Fibroblast of lung (primary cell): Measurements from ENCODE around the gene TMEM37. TPM values are rescaled to one million over a fixed set of nuclear protein-coding genes. Genes with fewer than 3 reads are reported as not detected.

Experiments
- DNase-seq, 2 donors: peaks; one replicate each; pipeline versions ENCODE4 v3.0.0 to v3.0.0-alpha.2; 2010; ENCODE audit warnings: low read depth in 2 of 2
- H2AFZ ChIP-seq: 2 replicates; pipeline ENCODE4 v1.5.1; 2012; ENCODE audit warnings: low read length, control low read depth, inconsistent platforms
- H3K27ac ChIP-seq: 2 replicates; pipeline ENCODE4 v1.5.1; 2011; ENCODE audit warnings: low read length, control low read depth; ENCODE audit not compliant: insufficient read depth
- H3K27me3 ChIP-seq: 2 replicates; pipeline ENCODE4 v1.5.1; 2011; ENCODE audit warnings: mild to moderate bottlenecking, low read length; ENCODE audit not compliant: control insufficient read depth, insufficient read depth
- H3K36me3 ChIP-seq: 2 replicates; pipeline ENCODE4 v1.5.1; 2011; ENCODE audit warnings: low read length; ENCODE audit not compliant: control insufficient read depth, insufficient read depth
- H3K4me1 ChIP-seq: 2 replicates; pipeline ENCODE4 v1.5.1; 2011; ENCODE audit warnings: low read length; ENCODE audit not compliant: control insufficient read depth, insufficient read depth; ENCODE audit errors: extremely low read depth
- H3K4me2 ChIP-seq: 2 replicates; pipeline ENCODE4 v1.5.1; 2011; ENCODE audit warnings: low read length, control low read depth; ENCODE audit not compliant: insufficient read depth; ENCODE audit errors: extremely low read depth
- H3K4me3 ChIP-seq, 4 experiments: fragments of 200-600 bp in 1 of 4; sonication (generic) in 1 of 4; replicated peaks in 1 of 4; 2 replicates each; pipeline ENCODE4 v1.5.1; 2011 to 2016; ENCODE audit warnings: low read length in 4 of 4, low read depth in 3 of 4, mild to moderate bottlenecking in 3 of 4, control low read depth in 2 of 4, inconsistent platforms in 1 of 4, mixed read lengths in 1 of 4; ENCODE audit not compliant: insufficient read depth in 1 of 4; ENCODE audit errors: control extremely low read depth in 1 of 4
- H3K79me2 ChIP-seq: 2 replicates; pipeline ENCODE4 v1.5.1; 2012; ENCODE audit warnings: mild to moderate bottlenecking, low read length, inconsistent platforms; ENCODE audit not compliant: control insufficient read depth, insufficient read depth
- H3K9ac ChIP-seq: 2 replicates; pipeline ENCODE4 v1.5.1; 2011; ENCODE audit warnings: mild to moderate bottlenecking, low read length, control low read depth; ENCODE audit not compliant: insufficient read depth
- H3K9me3 ChIP-seq: 2 replicates; pipeline ENCODE4 v1.5.1; 2012; ENCODE audit warnings: low read depth, low read length; ENCODE audit not compliant: control insufficient read depth, insufficient read depth
- H4K20me1 ChIP-seq: 2 replicates; pipeline ENCODE4 v1.5.1; 2011; ENCODE audit warnings: low read length; ENCODE audit not compliant: control insufficient read depth, insufficient read depth; ENCODE audit errors: extremely low read depth
- CTCF ChIP-seq, 2 donors: IDR thresholded peaks in 1 of 2; conservative IDR thresholded peaks in 1 of 2; 1 replicate in 1 of 2; 2 replicates in 1 of 2; pipeline ENCODE4 v1.5.1; 2011 to 2012; ENCODE audit warnings: low read length in 2 of 2, control low read depth in 1 of 2, inconsistent platforms in 1 of 2, low read depth in 1 of 2, mild to moderate bottlenecking in 1 of 2
- EZH2 ChIP-seq: IDR thresholded peaks from 2 replicates; pipeline ENCODE4 v1.5.1; 2012; ENCODE audit warnings: low read length, control low read depth, mild to moderate bottlenecking; ENCODE audit errors: missing control alignments
- polyA plus RNA-seq, 2 donors: library from polyadenylated mRNA; depleted of rRNA in 1 of 2; stranded (reverse) in 1 of 2; unstranded in 1 of 2; fragments of >200 nt; gene quantifications; 2 replicates each; pipeline ENCODE4 v1.2.1, GENCODE V29; 2011 to 2012; ENCODE audit warnings: missing spikeins in 1 of 2
- total RNA-seq: library from RNA; depleted of rRNA; stranded (reverse); fragments of >200 nt; gene quantifications from 2 replicates; pipeline ENCODE4 v1.2.1, GENCODE V29; 2014

TMEM37 gene
- total and polyA plus RNA-seq, 2 donors (not counting 1 experiment from before 2014, with no cell fraction given): 0.50 to 0.99 TPM

- no peaks in the 10 kb centered on the region for H3K4me1 ChIP-seq
- H3K79me2 ChIP-seq: no peaks in the 10 kb centered on the region
- no peaks in the 10 kb centered on the region for H4K20me1 ChIP-seq
- H2AFZ ChIP-seq: no peak overlapping the region
- peaks cover under 1% of the 10 kb centered on the region for H3K27me3 ChIP-seq
- TF ChIP-seq CTCF (conservative IDR thresholded peaks at IDR 0.05 in 1 of 2, IDR thresholded peaks at IDR 0.05 in 1 of 2; ENCODE audit: low read depth in 1 of 2, low read length in 2 of 2): no peak
- no peak for TF ChIP-seq EZH2
- no peaks in the 10 kb centered on the region for H3K9me3 ChIP-seq
- H3K9ac ChIP-seq: no peak overlapping the region
- H3K27ac ChIP-seq: no peak overlapping the region
- DNase-seq: no peak
- no peak overlapping the region for H3K4me2 ChIP-seq
- H3K36me3 ChIP-seq: no peaks in the 10 kb centered on the region
- no peak overlapping the region for H3K4me3 ChIP-seq
These were observed 37.5 kb upstream of the TMEM37 start for GRCh38 chr2:119393971-119394748.

GRCh38 chr2:119397196-119397595, 34.5 kb upstream of the TMEM37 start:
- H3K9ac ChIP-seq: no peak overlapping the region
- H3K27ac ChIP-seq: no peak overlapping the region
- H3K4me1 ChIP-seq: no peaks in the 10 kb centered on the region
- no peak overlapping the region for H3K4me2 ChIP-seq
- no peaks in the 10 kb centered on the region for H3K79me2 ChIP-seq
- no peak for DNase-seq
- H3K4me3 ChIP-seq: no peak overlapping the region
- TF ChIP-seq EZH2: no peak
- TF ChIP-seq CTCF (conservative IDR thresholded peaks at IDR 0.05 in 1 of 2, IDR thresholded peaks at IDR 0.05 in 1 of 2; ENCODE audit: low read depth in 1 of 2, low read length in 2 of 2): no peak
- H3K9me3 ChIP-seq: no peaks in the 10 kb centered on the region
- H2AFZ ChIP-seq: no peak overlapping the region
- no peaks in the 10 kb centered on the region for H4K20me1 ChIP-seq
- H3K36me3 ChIP-seq: no peaks in the 10 kb centered on the region
- peaks cover 4% of the 10 kb centered on the region for H3K27me3 ChIP-seq

- Histone ChIP-seq H3K27me3 (peaks cover 4% of the 10 kb centered on the region), H3K27ac (no peak overlapping the region), H3K4me3 (no peak overlapping the region), H3K9ac (no peak overlapping the region), H2AFZ (no peak overlapping the region), H4K20me1 (no peaks in the 10 kb centered on the region), H3K79me2 (no peaks in the 10 kb centered on the region), H3K4me1 (no peaks in the 10 kb centered on the region), H3K36me3 (no peaks in the 10 kb centered on the region), H3K4me2 (no peak overlapping the region), H3K9me3 (no peaks in the 10 kb centered on the region)
- DNase-seq: no peak
- TF ChIP-seq EZH2: no peak
- no peak for TF ChIP-seq CTCF (conservative IDR thresholded peaks at IDR 0.05 in 1 of 2, IDR thresholded peaks at IDR 0.05 in 1 of 2; ENCODE audit: low read depth in 1 of 2, low read length in 2 of 2)
These were observed 29.5 kb upstream of the TMEM37 start for GRCh38 chr2:119402106-119402505.
